ENCODE measurements around the gene CXCR4.

DNA sequence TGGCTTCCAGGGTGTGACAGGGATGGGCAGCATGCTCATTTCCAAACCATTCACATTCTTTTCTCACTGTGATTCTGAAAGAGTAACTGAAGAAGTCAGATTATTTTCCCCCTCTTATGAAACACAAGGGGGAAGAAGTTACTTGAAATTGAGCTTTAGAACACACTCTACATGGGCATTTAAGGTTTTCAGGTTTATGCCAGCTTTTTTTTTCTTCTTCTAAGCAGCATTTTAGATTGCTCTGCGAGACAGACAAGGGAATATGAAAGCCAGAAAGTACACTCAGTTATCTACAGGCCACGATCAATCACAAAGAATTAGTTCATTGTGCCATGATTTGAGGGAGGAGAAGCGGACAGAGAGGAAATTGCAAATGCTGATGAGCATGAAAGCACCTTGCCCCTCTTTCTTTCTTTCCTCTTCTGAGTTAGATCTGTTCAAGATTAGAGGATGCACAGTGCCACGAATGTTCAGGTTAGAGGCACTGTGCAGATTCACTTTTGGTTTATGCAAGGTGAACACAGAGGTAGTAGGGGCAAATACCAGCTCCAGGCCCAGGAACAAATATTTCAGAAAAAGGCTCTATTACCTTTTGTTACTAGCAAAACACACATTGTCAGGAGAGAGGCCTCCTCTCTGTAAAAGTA, 49.2 kb downstream of the CXCR4 start:
- TF ChIP-seq, protein P1, sequence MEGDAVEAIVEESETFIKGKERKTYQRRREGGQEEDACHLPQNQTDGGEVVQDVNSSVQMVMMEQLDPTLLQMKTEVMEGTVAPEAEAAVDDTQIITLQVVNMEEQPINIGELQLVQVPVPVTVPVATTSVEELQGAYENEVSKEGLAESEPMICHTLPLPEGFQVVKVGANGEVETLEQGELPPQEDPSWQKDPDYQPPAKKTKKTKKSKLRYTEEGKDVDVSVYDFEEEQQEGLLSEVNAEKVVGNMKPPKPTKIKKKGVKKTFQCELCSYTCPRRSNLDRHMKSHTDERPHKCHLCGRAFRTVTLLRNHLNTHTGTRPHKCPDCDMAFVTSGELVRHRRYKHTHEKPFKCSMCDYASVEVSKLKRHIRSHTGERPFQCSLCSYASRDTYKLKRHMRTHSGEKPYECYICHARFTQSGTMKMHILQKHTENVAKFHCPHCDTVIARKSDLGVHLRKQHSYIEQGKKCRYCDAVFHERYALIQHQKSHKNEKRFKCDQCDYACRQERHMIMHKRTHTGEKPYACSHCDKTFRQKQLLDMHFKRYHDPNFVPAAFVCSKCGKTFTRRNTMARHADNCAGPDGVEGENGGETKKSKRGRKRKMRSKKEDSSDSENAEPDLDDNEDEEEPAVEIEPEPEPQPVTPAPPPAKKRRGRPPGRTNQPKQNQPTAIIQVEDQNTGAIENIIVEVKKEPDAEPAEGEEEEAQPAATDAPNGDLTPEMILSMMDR (IDR thresholded peaks at IDR 0.05; ENCODE audit: borderline replicate concordance, extremely low read depth, low read length, poor library complexity, severe bottlenecking) = no peak
- no peak for TF ChIP-seq EZH2 (IDR thresholded peaks at IDR 0.05; ENCODE audit: borderline replicate concordance, low read depth, low read length, severe bottlenecking)

Data from DND-41 (cell line).